ENCODE measurements around the gene CYB5R3. TPM values are rescaled to one million over a fixed set of nuclear protein-coding genes. Genes with fewer than 3 reads are reported as not detected.

CYB5R3 gene
- total RNA-seq, 1 donor from 2014 or later = 85.0 TPM

DNA sequence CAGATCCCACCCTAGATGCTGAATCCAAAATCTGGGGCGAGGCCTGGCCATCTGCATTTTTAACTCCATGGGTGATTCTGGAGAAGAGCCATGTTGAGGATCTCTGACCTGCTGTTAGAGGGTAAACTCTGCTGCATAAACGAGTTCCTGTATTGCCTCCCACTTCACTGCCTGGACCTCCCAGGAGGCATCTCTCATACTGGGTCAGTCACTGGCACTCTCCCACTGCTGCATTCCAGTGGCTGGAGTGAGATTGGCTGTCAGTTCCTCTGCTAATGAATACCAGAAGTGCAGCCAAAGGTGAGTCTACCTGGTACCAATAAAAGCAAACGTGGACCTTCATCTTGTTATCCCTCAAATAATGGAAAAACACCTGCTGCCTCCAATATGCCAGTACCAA, 44.8 kb downstream of the CYB5R3 start:
- Histone ChIP-seq H3K4me3 (ENCODE audit: low read depth, low read length) (no peak overlapping the region), H3K27me3 (ENCODE audit: control insufficient read depth, insufficient read depth, low read length) (no peaks in the 10 kb centered on the region), H3K36me3 (ENCODE audit: control insufficient read depth, insufficient read depth, low read length) (peaks cover 3% of the 10 kb centered on the region)
- TF ChIP-seq, protein P1, sequence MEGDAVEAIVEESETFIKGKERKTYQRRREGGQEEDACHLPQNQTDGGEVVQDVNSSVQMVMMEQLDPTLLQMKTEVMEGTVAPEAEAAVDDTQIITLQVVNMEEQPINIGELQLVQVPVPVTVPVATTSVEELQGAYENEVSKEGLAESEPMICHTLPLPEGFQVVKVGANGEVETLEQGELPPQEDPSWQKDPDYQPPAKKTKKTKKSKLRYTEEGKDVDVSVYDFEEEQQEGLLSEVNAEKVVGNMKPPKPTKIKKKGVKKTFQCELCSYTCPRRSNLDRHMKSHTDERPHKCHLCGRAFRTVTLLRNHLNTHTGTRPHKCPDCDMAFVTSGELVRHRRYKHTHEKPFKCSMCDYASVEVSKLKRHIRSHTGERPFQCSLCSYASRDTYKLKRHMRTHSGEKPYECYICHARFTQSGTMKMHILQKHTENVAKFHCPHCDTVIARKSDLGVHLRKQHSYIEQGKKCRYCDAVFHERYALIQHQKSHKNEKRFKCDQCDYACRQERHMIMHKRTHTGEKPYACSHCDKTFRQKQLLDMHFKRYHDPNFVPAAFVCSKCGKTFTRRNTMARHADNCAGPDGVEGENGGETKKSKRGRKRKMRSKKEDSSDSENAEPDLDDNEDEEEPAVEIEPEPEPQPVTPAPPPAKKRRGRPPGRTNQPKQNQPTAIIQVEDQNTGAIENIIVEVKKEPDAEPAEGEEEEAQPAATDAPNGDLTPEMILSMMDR (IDR thresholded peaks at IDR 0.05; ENCODE audit: insufficient read depth, low read length, poor library complexity, severe bottlenecking) = no peak
- DNase-seq (ENCODE audit: low read depth) = no peak

DNA sequence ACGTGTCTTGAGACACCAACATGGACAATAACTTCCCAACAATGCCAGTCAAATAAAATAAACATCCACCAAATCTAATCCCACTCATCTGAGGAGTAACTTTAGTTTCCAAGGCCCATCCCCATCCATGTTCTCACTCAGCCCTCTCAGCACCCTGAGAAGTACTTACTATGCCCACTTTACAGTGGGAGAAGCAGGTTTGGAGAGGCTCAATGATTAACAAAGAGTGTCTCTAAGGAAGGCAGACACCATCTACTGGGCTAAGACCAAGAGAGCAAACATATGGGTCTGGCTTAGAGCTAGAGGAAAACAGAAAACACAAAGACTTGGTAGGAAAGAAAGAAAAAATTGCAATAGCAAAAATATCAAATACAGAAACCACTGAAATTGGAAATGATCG, 45.8 kb downstream of the CYB5R3 start:
- TF ChIP-seq, protein P1 (IDR thresholded peaks at IDR 0.05; ENCODE audit: insufficient read depth, low read length, poor library complexity, severe bottlenecking) = no peak
- no peak for DNase-seq (ENCODE audit: low read depth)
- H3K27me3 ChIP-seq (ENCODE audit: control insufficient read depth, insufficient read depth, low read length) = no peaks in the 10 kb centered on the region
- H3K36me3 ChIP-seq (ENCODE audit: control insufficient read depth, insufficient read depth, low read length) = peaks cover 3% of the 10 kb centered on the region
- no peak overlapping the region for H3K4me3 ChIP-seq (ENCODE audit: low read depth, low read length)

DNA sequence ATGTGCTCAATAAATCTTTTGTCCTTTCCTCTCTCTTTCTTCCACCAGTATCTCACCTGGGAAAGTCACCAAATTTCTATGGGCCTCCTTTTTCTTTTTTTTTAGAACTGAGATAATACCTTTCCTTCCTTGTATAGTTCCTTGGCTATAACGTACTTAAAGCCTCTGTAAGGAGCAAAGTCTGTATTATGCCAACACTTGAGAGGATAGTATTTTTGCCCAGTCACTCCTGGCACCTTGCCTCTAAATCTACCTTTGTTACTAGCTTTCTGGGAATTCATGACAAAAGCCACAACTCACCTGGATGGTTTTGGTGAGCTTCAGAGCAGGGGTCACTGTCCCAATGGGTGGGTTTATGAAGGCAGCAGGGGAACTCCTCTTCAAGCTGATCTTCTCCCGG, 46.7 kb downstream of the CYB5R3 start:
- DNase-seq (ENCODE audit: low read depth) = no peak
- no peak overlapping the region for H3K4me3 ChIP-seq (ENCODE audit: low read depth, low read length)
- H3K27me3 ChIP-seq (ENCODE audit: control insufficient read depth, insufficient read depth, low read length) = no peaks in the 10 kb centered on the region
- H3K36me3 ChIP-seq (ENCODE audit: control insufficient read depth, insufficient read depth, low read length) = peaks cover 3% of the 10 kb centered on the region
- TF ChIP-seq, protein P1 (IDR thresholded peaks at IDR 0.05; ENCODE audit: insufficient read depth, low read length, poor library complexity, severe bottlenecking) = no peak

DNA sequence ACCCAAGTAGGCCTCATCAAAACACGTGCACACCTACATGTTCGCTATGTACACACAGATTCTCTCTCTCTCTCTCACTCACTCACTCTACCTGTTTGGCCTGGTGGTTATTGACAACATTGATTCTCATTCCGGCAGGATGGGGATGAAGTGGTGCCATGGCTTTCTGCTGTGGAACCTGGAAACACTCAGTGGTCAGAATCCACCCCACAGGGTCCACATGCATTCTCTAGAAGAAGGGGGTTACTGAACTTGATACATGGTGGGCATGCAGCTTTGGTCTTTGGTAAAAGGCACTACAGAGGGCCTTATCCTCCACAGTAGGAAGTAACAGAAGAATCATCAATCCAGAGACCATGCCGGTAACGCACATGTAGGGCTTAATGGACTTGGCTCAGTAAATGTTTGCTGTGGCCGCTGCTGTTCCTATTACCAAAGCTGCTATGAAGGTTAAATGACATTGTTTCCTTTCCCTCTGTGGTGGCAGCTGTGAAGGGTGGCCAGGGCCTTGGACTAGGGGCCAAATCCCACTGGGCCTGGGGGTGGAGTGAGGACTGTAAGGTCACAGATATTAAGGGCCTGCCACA, 47.2 kb downstream of the CYB5R3 start:
- Histone ChIP-seq H3K27me3 (ENCODE audit: control insufficient read depth, insufficient read depth, low read length) (no peaks in the 10 kb centered on the region), H3K4me3 (ENCODE audit: low read depth, low read length) (no peak overlapping the region), H3K36me3 (ENCODE audit: control insufficient read depth, insufficient read depth, low read length) (peaks cover 4% of the 10 kb centered on the region)
- DNase-seq (ENCODE audit: low read depth) = no peak
- TF ChIP-seq, protein P1 (IDR thresholded peaks at IDR 0.05; ENCODE audit: insufficient read depth, low read length, poor library complexity, severe bottlenecking) = no peak

DNA sequence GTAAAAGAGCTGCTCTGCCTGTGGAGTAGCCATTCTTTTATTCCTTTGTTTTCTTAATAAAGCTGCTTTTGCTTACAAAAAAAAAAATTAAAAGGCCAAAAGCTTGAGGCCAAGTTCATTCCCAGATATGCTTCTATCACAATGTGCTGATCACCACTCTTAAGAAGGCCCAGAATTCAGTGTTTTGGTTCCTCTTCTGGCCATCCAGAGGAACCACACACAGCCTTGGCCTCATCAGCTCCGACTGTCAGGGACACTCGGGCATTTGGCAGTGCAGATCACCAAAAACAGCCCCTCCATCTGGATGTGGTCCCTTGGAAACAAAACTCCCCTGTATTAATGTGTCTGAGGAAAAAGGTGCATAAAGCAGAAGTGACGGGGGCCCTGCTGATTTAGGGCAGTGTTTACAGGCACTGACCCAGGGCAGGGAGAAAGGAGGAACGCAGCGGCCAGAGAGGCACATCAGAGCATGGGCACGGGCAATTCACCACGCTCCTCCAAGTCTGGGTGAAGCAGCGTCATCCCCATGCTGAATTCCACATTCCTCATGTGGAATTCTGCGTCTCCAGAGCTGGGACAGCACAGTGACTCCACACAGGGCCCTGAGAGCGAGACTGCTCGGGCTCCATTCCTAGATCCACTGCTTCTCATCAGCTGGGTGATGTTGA, 52.2 kb downstream of the CYB5R3 start:
- Histone ChIP-seq H3K36me3 (ENCODE audit: control insufficient read depth, insufficient read depth, low read length) (peaks cover 9% of the 10 kb centered on the region), H3K4me3 (ENCODE audit: low read depth, low read length) (no peak overlapping the region), H3K27me3 (ENCODE audit: control insufficient read depth, insufficient read depth, low read length) (no peaks in the 10 kb centered on the region)
- TF ChIP-seq, protein P1 (IDR thresholded peaks at IDR 0.05; ENCODE audit: insufficient read depth, low read length, poor library complexity, severe bottlenecking) = no peak
- no peak for DNase-seq (ENCODE audit: low read depth)

DNA sequence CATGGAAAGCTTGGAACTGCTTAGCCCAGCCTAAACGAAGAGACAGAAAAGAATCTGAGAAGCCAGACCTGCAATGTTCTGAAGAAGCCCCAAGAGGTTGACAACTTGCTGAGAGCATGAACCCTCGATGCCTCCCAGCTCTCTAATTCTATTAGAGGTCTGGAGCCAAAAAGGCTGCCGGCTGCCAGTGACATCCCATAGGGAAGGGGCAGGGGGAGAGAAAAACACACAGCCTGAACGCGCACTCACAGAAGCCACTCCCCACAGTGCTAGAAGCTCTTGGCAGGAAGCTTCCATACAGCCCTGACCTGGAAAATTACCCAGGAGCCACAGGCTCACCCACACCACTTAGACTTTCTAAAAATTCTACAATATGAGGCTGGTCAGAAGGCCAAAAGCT, 52.9 kb downstream of the CYB5R3 start:
- TF ChIP-seq, protein P1 (IDR thresholded peaks at IDR 0.05; ENCODE audit: insufficient read depth, low read length, poor library complexity, severe bottlenecking) = no peak
- Histone ChIP-seq H3K4me3 (ENCODE audit: low read depth, low read length) (no peak overlapping the region), H3K27me3 (ENCODE audit: control insufficient read depth, insufficient read depth, low read length) (no peaks in the 10 kb centered on the region), H3K36me3 (ENCODE audit: control insufficient read depth, insufficient read depth, low read length) (peaks cover 5% of the 10 kb centered on the region)
- DNase-seq (ENCODE audit: low read depth) = no peak
